GOT3 (cell line): Measurements from ENCODE around the gene ELMO1.

ENCODE experiments used
- DNase-seq: peaks from one replicate; lab custom pipeline; 2025; ENCODE audit warnings: mixed read lengths; lab: John Stamatoyannopoulos, UW

Gene ELMO1

DNA sequence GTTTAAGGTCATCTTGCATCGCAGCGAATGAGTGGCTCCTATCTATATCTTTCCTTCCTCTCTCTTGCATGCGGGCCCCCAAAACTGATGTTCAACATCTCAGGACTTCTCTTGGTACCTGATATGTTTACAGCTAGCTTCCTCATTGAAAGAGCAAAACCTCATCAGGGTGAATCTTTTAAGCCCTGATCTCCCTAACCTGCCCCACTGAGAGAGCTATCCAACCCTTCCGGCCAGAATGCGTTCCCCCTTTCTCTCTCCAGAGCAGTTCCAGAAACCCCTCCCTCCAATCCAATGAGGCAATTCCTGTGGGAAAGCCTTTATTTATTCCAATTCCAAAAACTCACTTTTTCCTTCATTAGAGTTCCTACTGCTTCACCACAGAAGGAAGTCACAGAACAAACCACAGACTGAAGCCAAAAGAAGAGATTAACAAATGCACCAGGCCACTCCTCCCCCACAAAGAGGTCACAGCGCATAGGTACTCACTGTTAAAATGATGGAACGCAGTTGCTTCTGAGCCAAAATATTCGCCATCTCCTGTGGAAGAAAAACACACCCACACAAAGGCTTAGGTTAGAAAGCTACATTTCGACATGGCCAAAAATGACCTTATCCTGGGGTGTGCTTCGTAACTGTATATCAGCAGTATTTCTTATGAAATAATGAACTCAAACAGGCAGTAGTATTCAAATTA, 232.4 kb downstream of the ELMO1 start:
- no peak for DNase-seq

DNA sequence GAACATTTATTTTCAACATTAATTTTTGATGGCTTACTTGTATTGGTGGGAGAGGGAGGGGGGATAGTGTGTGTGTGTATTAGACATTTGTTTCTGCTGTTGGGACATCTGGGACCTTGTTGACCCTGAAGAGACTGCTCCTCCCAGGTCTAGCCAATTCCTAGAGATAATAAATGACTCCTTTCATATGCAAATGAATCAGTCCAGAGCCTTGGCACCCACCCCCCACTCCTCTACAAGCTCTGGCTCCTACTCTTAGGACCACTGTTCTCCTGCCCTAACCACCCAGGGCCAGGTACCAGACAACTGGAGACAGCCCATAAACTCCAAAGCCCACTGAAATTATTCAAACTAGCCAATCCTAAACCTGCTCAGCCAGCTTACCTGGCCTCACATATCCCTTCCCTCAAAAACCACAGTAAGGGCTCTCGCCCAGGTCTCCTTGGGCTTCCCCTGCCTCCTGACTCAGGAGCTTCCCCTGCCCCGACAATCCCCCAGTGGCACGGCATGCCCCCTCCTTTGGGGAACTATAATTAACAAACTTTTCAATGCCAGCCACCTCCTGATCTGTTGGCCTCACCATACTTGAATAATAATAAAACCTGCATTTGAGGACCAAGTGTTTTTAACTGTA, 233.3 kb downstream of the ELMO1 start:
- DNase-seq, result no peak

DNA sequence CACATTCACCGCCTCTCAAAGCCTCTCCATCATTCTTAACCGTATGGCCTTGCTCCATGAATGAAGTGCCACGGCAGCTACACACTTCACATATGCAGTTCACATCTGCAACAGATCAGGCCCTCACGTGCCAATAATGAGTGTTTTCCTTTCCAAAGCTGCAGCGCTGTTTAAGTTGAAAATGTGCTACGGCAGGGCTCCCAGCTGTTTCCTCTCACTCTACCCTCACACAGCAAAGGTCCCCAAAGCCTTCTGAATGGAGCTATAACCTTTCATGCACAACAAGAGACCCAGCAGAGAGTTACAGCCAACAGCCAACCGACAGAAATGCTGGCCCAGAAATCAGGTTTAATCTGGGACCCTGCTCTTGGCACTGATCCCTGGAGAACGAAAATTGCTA, 236.1 kb downstream of the ELMO1 start:
- no peak for DNase-seq

DNA sequence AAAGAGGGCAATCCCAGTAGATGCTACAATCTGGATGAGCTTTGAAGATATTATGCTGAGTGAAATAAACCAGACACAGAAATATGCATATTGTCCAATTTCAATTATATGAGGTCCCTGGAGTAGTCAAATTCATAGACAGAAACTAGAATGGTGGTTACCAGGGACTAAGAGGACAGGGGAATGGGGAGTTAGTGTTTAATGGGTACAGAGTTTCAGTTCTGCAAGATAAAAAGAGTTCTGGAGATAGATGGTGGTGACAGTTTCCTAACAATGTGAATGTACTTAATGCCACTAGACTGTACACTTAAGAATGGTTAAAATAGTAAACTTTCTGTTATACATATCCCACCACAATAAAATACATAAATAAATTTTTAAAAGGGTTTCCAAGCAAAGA, 236.6 kb downstream of the ELMO1 start:
- DNase-seq, result no peak

DNA sequence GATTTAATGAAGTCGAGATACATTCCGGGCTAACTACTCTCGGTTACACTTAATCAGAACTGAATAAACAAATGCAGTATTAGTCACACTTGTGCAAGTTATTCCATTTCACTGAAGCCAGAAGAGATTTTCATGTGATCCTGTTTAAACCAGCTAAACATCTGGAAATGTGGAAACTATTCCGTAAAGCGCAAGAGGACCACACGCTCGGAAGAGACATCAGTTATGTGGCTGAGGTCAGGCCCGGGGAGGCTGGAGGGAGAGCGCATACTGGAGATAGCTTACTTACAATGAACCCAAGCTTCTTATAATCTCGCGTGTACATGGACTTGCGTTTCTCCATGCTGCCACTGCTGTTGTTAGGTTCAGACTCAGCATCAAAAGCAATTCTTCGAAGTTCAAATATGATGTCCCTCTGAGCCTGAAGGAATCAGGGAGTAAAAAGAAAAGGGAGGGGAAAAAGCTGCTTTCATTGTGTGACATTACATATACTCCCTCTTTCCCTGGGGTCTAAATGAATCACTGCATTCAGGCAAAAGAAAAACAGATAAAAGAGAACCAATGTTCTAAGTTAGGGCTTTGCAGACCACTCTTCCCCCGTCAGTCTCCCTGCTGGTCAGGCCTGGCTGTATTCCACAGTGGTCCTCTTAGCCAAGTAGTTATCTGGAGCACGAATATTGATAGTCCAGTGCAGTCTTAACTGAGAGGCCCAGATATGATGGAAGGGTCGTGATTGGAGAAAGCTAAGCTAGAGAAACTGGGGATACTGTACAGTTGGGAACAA, 237.4 kb downstream of the ELMO1 start:
- no peak for DNase-seq

DNA sequence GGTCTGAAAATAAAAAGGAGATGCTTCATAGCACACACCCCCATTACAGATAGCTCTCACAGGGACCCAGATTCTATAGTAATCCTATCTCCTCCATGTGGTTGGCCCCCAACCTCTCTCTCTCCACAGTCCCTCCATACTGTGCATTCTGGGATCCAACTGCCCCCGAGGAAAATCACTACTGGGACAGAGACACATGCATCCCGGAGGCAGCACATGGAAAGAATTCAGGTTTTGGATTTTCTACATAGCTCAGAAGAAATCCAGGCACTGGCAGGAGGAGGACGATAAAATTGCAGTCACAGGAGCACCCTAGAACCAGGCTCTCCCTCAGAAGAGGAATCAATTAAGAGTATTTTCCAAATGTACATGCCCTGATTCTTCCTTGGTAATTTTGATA, 239.5 kb downstream of the ELMO1 start:
- DNase-seq, result no peak

DNA sequence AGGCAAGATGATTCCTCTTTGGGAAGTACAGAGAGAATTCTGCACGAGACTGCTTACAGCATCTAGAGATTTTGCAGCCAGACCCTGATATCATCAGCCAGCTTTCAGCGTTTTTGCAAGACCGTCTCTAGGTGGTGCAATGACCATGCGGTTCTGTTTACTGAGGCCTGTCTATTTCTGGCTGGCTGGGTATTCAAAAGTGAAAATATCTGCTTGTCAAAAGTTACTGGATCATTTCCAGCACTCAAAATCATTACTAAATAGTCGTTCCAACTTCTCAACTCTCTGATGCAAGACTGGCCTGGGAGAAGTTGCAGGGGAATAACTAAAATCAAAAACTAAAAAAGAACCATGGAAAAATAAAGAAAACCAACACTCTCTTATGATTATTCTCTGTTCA, 240.1 kb downstream of the ELMO1 start:
- peak; percentile 42 for DNase-seq

DNA sequence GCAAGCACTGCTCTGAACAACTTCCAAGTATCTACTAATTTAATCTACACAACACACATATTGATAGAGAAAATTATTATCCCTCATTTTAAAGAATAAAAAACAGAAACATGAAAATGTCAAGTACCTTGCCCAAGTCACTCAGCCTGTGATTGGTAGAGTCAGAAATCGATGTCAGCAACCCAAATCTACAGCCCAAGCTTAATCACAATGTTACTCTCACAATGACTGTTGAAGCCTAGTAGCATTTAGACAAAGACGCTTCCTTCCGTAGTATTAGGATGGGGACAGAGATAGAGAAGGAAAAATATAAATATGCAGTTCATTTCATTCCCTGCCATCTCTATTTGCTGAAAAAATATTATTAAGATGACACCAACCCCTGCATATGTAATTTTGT, 242.5 kb downstream of the ELMO1 start:
- no peak for DNase-seq

DNA sequence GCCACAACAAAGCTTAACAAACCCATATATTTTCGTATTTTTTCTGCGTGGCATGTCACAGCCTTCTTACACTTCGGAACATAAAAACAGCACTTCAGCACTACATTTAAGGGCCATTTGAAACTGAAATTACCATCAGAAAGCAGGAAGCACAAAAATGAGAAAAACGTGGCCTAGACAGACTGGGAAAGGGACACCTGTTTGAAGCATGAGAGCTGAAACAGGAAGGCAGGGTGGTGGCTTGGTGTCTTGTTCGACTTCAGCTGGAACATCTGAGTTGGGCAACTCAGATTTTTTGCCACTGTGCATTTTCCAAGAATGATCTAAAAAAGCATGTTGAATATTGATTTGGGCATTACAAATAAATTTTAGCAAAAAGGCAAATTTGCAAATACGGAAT, 243.2 kb downstream of the ELMO1 start:
- no peak for DNase-seq

DNA sequence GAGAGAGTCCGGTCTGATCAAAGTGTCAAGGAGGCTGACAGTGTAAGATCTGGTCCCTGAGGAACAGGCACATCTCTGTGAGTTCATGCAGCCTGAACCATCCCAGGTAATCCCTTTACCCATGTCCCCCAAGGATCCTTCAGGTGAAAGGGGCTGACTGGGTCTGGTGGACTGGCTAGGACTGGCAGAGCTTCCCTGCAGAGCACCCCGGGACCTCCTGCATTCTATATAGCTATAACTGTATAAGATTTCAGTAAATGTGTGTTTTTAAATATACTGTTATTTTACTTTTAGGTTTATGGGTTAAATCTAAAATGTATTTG, 246.8 kb downstream of the ELMO1 start:
- DNase-seq, result no peak

DNA sequence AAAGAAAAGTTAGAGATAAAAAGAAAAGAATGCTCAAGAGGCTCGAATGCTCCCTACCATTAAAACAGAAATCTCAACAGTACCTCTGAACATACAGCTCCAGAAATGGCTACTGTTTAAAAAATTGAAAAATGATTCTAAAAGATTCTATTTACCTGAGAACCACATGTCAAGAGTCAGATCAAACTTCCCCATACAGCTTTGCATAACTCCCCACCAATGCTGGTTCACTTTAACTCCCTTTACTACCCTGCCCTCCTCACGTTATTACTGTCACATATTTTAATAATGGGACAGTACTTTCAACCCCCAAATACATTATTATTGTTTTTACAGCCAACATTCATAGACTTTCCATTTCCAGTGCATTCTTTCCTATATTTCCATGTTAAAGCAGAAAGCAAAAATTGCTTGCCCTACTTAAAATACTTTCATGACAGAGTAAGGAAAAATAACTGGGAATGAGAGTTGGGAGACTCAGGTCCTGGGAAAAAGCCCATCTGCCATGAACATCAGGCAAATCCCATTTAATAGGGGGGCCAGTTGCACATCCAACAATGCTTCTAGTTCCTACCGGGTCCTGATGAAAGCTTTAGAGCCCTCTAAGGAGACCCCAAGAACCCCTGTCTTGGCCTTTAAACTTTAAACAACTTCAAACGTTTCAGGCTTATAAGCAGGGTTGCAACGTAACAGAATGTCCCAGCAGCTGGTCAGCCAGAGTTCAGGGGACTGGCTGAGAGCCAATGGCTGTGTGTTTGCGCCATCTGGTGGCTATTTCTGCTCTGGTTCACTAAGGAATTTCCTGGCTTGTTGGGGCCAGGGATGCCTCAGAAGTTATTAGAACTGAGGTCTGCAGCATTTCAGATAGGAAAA, 247.4 kb downstream of the ELMO1 start:
- DNase-seq, result peak; percentile 50

DNA sequence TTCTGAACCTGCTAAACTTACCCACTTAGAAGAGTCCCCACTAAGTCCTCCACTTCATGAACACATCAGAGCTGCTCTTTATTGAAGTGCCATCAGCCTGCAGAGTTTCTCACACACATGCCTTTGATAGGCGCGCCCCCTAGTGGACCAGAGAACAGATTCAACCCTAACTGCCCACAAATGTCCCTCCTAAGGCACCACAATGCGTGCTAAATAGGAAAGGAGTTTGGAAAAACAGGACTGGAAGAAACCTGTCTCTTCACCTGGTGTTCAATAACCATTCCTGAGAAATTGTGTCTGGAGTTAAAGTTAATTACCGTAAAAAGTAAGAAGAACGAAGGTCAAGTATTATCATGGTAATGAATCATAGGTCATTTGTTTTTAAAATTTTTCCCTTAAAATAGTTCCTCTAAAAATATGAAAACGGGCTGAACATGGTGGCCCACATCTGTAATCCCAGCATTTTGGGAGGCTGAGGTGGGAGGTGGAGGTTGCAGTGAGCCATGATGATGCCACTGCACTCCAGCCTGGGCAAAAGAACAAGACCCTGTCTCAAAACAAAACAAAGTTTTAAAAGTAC, 249.7 kb downstream of the ELMO1 start:
- DNase-seq, result peak; percentile 38

DNA sequence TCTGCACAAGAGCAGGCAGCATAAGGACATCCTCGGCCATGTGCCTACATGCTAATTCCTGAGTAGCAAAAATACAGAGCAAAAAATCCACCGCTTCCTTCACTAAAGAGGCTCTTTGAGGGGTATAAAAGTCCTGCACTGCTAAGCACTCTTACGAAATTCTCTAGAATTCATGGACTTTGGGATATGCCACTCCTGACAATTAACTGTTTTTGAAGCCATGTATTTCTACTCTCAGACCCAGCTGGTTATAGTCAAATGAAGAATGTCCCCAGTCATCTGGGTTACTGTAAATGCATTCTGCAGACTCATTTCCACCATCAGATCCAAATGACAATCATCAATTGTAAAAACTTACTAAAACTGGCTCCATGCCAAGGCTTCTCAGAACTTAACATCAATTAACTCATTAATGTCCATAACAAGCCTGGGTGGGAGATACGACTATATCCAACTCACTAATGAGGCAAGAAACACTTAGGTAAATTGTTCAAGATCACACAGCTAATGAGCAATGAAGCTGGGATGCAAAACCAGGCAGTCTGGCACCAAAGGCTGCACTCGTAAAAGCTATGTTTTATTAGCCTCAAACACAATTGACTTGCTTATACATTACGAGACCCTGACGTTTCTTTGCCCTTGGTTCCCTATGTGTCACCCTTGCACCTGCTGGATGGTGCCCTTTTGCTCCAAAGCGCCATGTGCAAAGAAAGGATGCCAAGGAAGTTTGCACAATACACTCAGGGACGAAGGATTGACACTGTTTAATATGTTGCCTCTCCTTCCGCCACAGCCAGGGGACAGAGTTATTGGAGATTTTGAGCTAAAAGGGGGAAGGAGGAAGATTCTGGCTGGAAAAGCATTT, 250.4 kb downstream of the ELMO1 start:
- DNase-seq, result no peak

DNA sequence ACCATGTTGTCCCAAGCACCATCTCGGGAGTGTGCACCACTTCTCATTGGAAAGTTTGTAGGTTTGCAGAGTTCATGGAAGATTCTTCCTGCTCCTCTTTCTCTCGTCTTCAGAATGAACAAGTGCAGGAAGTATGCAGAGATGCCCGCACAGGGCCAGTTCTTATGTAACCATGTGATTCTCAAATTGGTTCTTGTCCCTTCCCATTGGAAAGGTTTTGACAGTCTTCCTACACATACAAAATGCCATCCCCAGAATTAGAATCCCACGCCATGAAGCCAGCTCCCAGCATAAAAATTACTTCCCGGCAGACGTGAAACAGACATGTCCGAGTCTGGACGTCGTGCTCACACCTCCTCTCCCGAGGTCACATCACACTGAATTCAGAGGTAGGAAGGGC, 251.6 kb downstream of the ELMO1 start:
- no peak for DNase-seq

DNA sequence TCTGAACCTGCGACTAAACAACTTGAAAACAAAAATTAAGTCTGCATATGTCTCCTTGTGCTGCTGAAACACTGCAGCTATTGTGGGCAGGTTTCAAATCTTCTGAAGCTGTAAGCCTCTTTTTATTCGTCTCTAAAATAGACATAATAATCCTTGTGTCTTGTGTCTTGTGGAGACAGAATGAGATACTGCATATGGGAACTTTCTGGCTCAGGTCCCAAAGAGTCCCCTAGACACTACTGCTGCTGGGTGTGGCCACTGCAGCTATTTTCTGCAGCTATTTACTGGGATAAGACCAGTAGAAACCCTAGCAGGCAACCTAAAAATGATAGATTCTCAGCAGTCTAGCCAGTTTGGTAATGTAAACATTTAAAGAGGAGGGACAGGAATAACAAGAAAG, 252.0 kb downstream of the ELMO1 start:
- DNase-seq, result no peak

DNA sequence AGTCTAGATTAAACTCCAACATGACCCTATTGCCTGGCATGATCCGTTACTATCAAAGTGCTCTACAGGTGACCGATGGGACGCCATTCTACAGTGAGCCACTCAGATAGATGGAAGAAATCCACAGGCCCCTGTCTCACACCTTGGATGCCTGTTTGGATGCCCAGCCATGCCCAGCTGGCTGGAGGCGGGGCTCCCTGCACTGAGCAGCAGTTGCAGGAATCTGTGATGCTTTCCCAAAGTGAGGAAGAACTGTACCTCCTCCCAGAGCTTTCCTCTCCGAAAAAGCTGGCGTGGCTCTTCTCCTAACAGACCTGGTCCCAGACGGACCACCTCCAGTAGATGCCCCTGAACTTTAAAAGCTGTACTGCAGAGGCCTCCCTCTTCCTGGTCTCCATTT, 253.3 kb downstream of the ELMO1 start:
- DNase-seq, result no peak

DNA sequence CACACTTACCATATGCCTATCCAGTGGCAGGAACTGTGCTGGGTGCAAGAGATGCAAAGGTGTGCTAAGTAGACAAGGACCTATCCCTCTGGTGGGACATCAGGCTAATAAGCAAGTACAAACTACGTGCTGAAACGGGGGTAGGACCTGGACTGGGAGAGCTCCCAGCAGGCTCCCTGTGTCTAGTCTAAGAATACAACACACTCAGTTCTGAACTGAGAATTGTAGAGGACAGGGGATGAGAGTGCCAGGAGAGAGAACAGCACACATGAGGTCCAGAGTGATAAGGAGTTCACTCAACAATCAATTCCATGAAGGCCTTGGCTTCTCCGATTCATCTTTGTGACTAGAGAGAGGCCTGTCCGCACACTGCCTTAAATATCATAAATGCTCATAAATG, 253.7 kb downstream of the ELMO1 start:
- DNase-seq, result no peak

DNA sequence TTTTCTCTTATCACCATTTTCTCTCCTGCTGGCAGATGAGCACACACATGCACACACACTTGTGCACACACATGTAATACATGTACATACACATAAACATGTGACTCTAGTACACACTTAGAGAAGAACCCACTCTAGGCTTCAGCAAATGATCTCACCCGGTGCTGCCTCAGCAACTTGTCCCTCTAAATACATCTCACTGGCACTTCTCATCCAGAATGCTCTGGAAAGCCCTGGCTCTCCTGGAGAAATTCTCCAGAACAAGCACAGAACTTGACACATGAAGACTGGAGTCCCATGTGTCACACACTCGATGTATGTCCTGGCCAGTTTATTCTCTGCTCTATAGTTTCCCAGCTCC, 254.9 kb downstream of the ELMO1 start:
- no peak for DNase-seq

DNA sequence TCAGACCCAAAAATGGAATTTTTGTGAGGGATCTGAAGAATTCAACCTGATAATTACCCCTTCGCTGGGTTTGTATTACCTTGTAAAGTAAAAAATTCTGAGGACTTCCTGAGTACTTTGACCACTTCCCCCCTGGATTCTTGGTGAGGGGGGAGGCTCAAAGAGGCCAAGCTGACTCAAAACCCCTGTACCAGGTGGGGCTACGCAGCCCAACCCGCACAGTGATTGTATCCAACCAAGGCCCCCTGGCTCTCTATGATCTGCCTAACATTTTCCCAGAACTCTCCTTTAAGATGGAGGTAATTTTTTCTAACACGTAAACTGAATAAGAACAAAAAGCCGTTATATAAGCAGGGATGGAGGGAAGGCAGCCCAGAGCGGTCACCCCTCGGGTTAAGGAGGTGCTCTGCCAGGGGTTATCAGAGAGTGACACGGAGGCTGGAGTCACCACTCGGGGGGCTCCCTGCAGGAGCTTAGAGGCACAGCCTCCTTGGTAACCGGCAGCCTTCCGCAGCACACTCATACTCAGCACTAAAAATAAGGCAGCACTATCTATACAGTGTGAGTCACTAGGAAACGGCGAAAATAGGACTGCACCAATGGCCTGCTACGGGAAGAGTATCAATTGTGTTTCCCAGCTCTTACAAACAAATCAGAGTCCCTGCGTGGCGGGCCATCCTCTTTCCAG, 255.4 kb downstream of the ELMO1 start:
- DNase-seq, result no peak

DNA sequence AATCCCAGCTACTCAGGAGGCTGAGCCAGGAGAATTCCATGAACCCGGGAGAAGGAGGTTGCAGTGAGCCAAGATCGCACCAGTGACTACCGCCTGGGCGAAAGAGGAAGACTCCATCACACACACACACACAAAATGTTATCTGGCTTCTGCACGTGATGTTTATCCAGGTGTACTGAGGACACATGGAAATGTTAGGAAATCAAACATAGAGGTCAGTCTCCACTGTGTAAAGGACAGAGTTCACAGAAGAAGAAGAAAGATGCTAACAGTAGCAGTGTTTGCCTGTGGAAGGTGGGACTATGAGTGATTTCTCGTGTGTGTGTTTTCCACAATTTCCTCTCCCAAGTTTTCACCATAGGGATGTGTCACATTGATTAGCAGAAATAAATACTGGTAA, 256.9 kb downstream of the ELMO1 start:
- DNase-seq, result no peak

DNA sequence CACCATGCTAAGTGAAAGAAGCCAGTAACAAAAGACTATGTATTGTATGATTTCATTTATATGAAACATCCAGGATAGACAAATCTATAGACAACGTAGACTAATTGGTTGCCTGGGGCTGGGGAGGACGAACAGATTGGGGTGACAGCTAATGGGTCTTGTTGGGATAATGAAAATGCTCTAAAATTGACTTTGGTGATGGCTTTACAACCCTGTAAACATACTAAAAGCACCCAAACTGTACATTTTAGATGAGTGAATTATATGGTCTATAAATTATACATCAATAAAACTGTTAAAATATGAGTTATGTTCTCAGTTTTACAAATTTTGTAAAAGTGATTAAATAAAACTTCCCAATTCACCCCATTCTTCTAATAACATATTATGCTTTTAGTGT, 261.5 kb downstream of the ELMO1 start:
- DNase-seq, result no peak
